Measurements from ENCODE around the gene LHPP.

GRCh38 chr10:124658591-124659242 lies 197.1 kb downstream of the LHPP start:
- no peak for TF ChIP-seq CTCF (conservative IDR thresholded peaks at IDR 0.05; ENCODE audit: low read depth, low read length)
- no peak for TF ChIP-seq EZH2 (IDR thresholded peaks at IDR 0.05; ENCODE audit: low read length, unreplicated experiment)
